ENCODE data around the gene SOCS6. TPM values are rescaled to one million over a fixed set of nuclear protein-coding genes. Genes with fewer than 3 reads are reported as not detected.

The SOCS6 gene
- total RNA-seq, 1 experiment from 2014 or later, result 23.2 TPM

GRCh38 chr18:70301667-70302066 is 12.8 kb downstream of the SOCS6 start:
- no peak overlapping the region for H3K27ac Mint-ChIP-seq (ENCODE audit: unreplicated experiment)
- Histone ChIP-seq H3K9me3 (no peaks in the 10 kb centered on the region), H3K4me1 (no peaks in the 10 kb centered on the region), H3K36me3 (ENCODE audit: control insufficient read depth, insufficient read depth, low read length) (no peaks in the 10 kb centered on the region), H3K27me3 (replicated peaks; ENCODE audit: control insufficient read depth, insufficient read depth, low read length) (no peaks in the 10 kb centered on the region), H3K4me3 (ENCODE audit: low read depth, low read length) (no peak overlapping the region)
- TF ChIP-seq, protein P1, sequence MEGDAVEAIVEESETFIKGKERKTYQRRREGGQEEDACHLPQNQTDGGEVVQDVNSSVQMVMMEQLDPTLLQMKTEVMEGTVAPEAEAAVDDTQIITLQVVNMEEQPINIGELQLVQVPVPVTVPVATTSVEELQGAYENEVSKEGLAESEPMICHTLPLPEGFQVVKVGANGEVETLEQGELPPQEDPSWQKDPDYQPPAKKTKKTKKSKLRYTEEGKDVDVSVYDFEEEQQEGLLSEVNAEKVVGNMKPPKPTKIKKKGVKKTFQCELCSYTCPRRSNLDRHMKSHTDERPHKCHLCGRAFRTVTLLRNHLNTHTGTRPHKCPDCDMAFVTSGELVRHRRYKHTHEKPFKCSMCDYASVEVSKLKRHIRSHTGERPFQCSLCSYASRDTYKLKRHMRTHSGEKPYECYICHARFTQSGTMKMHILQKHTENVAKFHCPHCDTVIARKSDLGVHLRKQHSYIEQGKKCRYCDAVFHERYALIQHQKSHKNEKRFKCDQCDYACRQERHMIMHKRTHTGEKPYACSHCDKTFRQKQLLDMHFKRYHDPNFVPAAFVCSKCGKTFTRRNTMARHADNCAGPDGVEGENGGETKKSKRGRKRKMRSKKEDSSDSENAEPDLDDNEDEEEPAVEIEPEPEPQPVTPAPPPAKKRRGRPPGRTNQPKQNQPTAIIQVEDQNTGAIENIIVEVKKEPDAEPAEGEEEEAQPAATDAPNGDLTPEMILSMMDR (IDR thresholded peaks at IDR 0.05; ENCODE audit: insufficient read depth in 1 of 2, low read depth in 1 of 2, low read length in 1 of 2, severe bottlenecking in 1 of 2, unreplicated experiment in 1 of 2), result no peak
- intact Hi-C loops (cut with micrococcal nuclease; ENCODE audit: unreplicated experiment), result no loop called here
- POLR2A ChIA-PET, result no interaction called here
- CTCF ChIA-PET, result no interaction called here
- peaks cover 5% of the 10 kb centered on the region for H3K4me1 Mint-ChIP-seq (ENCODE audit: low read depth, unreplicated experiment)
- H3K4me3 Mint-ChIP-seq (ENCODE audit: unreplicated experiment), result no peak overlapping the region
- H3K9me3 Mint-ChIP-seq (ENCODE audit: unreplicated experiment), result no peaks in the 10 kb centered on the region
- H3K27me3 Mint-ChIP-seq (ENCODE audit: insufficient read depth, unreplicated experiment), result no peaks in the 10 kb centered on the region
- H3K36me3 Mint-ChIP-seq (ENCODE audit: insufficient read depth, unreplicated experiment), result peaks cover 6% of the 10 kb centered on the region
- no TSS peak for BruUV-seq (replicated peaks)
- DNase-seq, result no peak

DNA sequence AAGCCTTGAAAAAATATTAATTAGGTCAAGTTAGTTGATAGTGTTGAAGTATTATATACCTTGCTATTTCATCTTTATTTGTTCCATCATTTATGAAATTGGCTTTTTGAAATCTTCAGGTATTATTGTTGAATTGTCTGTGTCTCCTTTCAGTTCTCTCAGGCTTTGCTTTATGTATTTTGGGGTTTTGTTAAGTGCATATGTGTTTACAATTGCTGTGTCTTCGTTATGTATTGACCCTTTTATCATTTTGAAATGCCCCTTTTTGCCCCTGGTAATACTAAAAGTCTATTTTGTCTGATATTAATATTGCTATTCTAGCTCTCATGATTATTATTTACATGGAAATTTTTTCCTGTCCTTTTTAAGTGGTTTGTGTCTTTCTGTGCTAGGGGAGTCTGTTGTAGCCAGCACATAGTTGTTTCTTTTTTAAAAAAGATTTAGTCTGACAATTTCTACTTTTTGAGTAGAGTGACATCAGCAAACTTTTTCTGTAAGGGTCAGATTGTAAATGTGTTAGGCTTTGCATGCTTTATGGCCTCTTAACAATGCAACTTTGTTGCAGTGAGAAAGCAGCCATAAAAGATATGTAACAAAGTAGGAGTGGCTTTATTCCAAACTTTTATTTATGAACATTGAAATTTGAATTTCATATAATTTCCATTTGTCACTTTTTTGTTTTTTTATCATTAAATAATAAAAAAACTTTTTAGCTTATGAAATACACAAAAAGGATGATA is 19.9 kb downstream of the SOCS6 start:
- Mint-ChIP-seq H3K27ac (ENCODE audit: unreplicated experiment) (no peak overlapping the region), H3K4me1 (ENCODE audit: low read depth, unreplicated experiment) (no peaks in the 10 kb centered on the region), H3K9me3 (ENCODE audit: unreplicated experiment) (no peaks in the 10 kb centered on the region), H3K27me3 (ENCODE audit: insufficient read depth, unreplicated experiment) (no peaks in the 10 kb centered on the region), H3K36me3 (ENCODE audit: insufficient read depth, unreplicated experiment) (peaks cover 6% of the 10 kb centered on the region), H3K4me3 (ENCODE audit: unreplicated experiment) (no peak overlapping the region)
- Histone ChIP-seq H3K4me1 (0 out of 2 replicates have a peak, but pooled peaks cover under 1% of the 10 kb centered on the region), H3K9me3 (no peaks in the 10 kb centered on the region), H3K36me3 (ENCODE audit: control insufficient read depth, insufficient read depth, low read length) (no peaks in the 10 kb centered on the region), H3K27me3 (replicated peaks; ENCODE audit: control insufficient read depth, insufficient read depth, low read length) (no peaks in the 10 kb centered on the region), H3K4me3 (ENCODE audit: low read depth, low read length) (no peak overlapping the region)
- ChIA-PET POLR2A (no interaction called here), CTCF (no interaction called here)
- BruUV-seq (replicated peaks), result no TSS peak
- TF ChIP-seq, protein P1 (IDR thresholded peaks at IDR 0.05; ENCODE audit: insufficient read depth in 1 of 2, low read depth in 1 of 2, low read length in 1 of 2, severe bottlenecking in 1 of 2, unreplicated experiment in 1 of 2), result no peak
- DNase-seq, result no peak
- intact Hi-C loops (cut with micrococcal nuclease; ENCODE audit: unreplicated experiment), result no loop called here

- Histone ChIP-seq H3K9me3 (no peaks in the 10 kb centered on the region), H3K36me3 (ENCODE audit: control insufficient read depth, insufficient read depth, low read length) (no peaks in the 10 kb centered on the region), H3K4me1 (peaks cover 6% of the 10 kb centered on the region; the same call in 1 of the 2 replicates), H3K27me3 (replicated peaks; ENCODE audit: control insufficient read depth, insufficient read depth, low read length) (no peaks in the 10 kb centered on the region), H3K4me3 (ENCODE audit: low read depth, low read length) (no peak overlapping the region)
- intact Hi-C loops (cut with micrococcal nuclease; ENCODE audit: unreplicated experiment), result loop anchor here (5.0 kb wide), 1 partner anchor 122 kb away; no protein-coding TSS in a partner anchor
- ChIA-PET CTCF (no interaction called here), POLR2A (no interaction called here)
- Mint-ChIP-seq H3K4me1 (ENCODE audit: low read depth, unreplicated experiment) (no peaks in the 10 kb centered on the region), H3K4me3 (ENCODE audit: unreplicated experiment) (no peak overlapping the region), H3K27ac (ENCODE audit: unreplicated experiment) (no peak overlapping the region), H3K36me3 (ENCODE audit: insufficient read depth, unreplicated experiment) (no peaks in the 10 kb centered on the region), H3K27me3 (ENCODE audit: insufficient read depth, unreplicated experiment) (no peaks in the 10 kb centered on the region), H3K9me3 (ENCODE audit: unreplicated experiment) (no peaks in the 10 kb centered on the region)
- TF ChIP-seq, protein P1 (IDR thresholded peaks at IDR 0.05; ENCODE audit: insufficient read depth in 1 of 2, low read depth in 1 of 2, low read length in 1 of 2, severe bottlenecking in 1 of 2, unreplicated experiment in 1 of 2), result no peak
- BruUV-seq (replicated peaks), result no TSS peak
- no peak for DNase-seq
These were observed 21.9 kb downstream of the SOCS6 start for GRCh38 chr18:70310560-70311320.
